Measurements from ENCODE around the gene MYL3. TPM values are rescaled to one million over a fixed set of nuclear protein-coding genes. Genes with fewer than 3 reads are reported as not detected.
A peak's percentile ranks its signal among the peaks of the same experiment; 100 is the strongest.

The MYL3 gene
- total and polyA plus RNA-seq, 2 of the 4 experiments (the other 2 are of a cell fraction), result 0.09 TPM; not detected in 1

DNA sequence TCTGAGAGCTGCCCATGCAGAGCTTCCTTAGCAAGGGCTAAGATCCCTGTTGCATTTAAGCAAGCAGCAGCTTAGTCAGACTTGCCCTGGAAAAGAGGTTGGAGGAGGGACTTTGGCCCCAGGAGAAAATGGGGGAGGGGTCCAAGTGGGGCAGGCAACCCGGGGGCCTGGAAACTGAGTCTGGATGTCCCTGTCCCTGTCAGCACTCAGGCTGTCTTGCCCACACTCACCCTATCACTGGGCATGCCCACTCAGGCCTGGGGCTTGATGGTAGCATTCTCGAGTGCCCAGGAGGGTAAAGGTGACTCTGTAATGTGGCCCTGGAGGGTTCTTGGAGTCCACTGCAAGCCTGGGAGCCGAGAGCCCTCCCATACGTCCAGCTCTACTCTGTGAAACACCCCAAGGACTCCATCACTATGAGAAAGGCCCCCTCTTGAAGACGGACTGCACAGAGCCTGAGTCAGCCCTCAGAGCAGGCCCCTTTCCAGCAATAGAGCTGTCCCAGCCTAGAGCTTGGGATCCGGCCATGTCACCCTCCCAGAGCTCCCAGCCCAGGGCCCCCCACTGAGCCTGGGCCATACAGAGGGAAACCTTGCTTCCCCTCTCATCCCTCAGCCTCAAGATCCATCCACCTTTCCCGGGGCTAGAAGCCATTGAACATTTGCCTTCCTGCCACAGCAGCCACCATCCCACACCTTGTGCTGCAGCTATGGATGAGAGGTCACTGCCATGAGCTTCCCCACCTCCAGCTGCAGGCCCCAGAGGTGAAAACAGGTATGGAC, 13.4 kb downstream of the MYL3 start:
- Histone ChIP-seq H3K18ac (ENCODE audit: low read depth, low read length) (no peak overlapping the region), H3K4me3 (ENCODE audit: insufficient read depth, low read depth, low read length) (no peak overlapping the region), H2AFZ (replicated peaks; ENCODE audit: low read length, poor library complexity) (peak overlapping the region; percentile 5), H4K5ac (ENCODE audit: low read depth, low read length) (no peak overlapping the region), H3K27ac (ENCODE audit: insufficient read depth, low read length) (no peak overlapping the region), H3K23ac (ENCODE audit: low read depth, low read length) (no peak overlapping the region), H2BK5ac (ENCODE audit: low read depth, low read length, poor library complexity, severe bottlenecking) (no peak overlapping the region), H2BK15ac (ENCODE audit: low read depth, low read length) (no peak overlapping the region), H2BK120ac (ENCODE audit: low read depth, low read length) (no peak overlapping the region), H4K91ac (ENCODE audit: insufficient read depth, low read depth, low read length) (no peak overlapping the region), H3K56ac (ENCODE audit: extremely low read depth, insufficient read depth, low read length) (no peak overlapping the region), H3K27me3 (ENCODE audit: control insufficient read depth, insufficient read depth, low read length) (peaks cover 28% of the 10 kb centered on the region; the same call in 1 of the 2 replicates), H4K8ac (ENCODE audit: low read depth in 2 of 2, low read length in 2 of 2) (no peak overlapping the region), H3K4me2 (ENCODE audit: low read depth, low read length) (no peak overlapping the region), H2BK20ac (ENCODE audit: low read depth, low read length) (no peak overlapping the region), H2AK5ac (ENCODE audit: low read depth, low read length) (no peak overlapping the region), H3K14ac (replicated peaks; ENCODE audit: low read depth, low read length) (no peak overlapping the region), H3K79me1 (ENCODE audit: low read depth in 1 of 2, low read length in 2 of 2) (no peaks in the 10 kb centered on the region), H3K9me3 (ENCODE audit: control insufficient read depth, insufficient read depth, low read length) (no peaks in the 10 kb centered on the region), H3K4me1 (ENCODE audit: control insufficient read depth, insufficient read depth, low read length) (peaks cover 7% of the 10 kb centered on the region; the same call in 1 of the 2 replicates), H2AK9ac (replicated peaks; ENCODE audit: low read depth, low read length, poor library complexity) (peak overlapping the region; percentile 13), H4K20me1 (ENCODE audit: insufficient read depth, low read length) (no peaks in the 10 kb centered on the region), H3K36me3 (ENCODE audit: control insufficient read depth, insufficient read depth, low read length) (no peaks in the 10 kb centered on the region), H3K9me1 (ENCODE audit: insufficient read depth, low read length) (peaks cover 3% of the 10 kb centered on the region), H3K4ac (ENCODE audit: low read depth, low read length) (no peak overlapping the region), H3K9ac (ENCODE audit: low read depth, low read length) (no peak overlapping the region)
- WGBS, 2 experiments (ENCODE audit: extremely low coverage in 2 of 2, insufficient read length in 1 of 2), result no CpG with 5 or more reads among the region's 7 CpGs
- no peak for TF ChIP-seq CTCF (conservative IDR thresholded peaks at IDR 0.05; ENCODE audit: low read depth, low read length)
- TF ChIP-seq BHLHE40 (IDR thresholded peaks at IDR 0.05; ENCODE audit: low read depth, low read length), result no peak
- TF ChIP-seq, protein P1, sequence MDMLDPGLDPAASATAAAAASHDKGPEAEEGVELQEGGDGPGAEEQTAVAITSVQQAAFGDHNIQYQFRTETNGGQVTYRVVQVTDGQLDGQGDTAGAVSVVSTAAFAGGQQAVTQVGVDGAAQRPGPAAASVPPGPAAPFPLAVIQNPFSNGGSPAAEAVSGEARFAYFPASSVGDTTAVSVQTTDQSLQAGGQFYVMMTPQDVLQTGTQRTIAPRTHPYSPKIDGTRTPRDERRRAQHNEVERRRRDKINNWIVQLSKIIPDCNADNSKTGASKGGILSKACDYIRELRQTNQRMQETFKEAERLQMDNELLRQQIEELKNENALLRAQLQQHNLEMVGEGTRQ (IDR thresholded peaks at IDR 0.05; ENCODE audit: low read depth, low read length), result no peak
- no peak for TF ChIP-seq NFE2L2 (IDR thresholded peaks at IDR 0.05; ENCODE audit: low read depth, low read length)
- no peak for TF ChIP-seq MAZ (IDR thresholded peaks at IDR 0.05; ENCODE audit: borderline replicate concordance, low read depth, low read length)
- no peak for TF ChIP-seq CHD1 (IDR thresholded peaks at IDR 0.05; ENCODE audit: low read depth, low read length)
- TF ChIP-seq POLR2A (IDR thresholded peaks at IDR 0.05; ENCODE audit: low read depth, low read length), result no peak
- no peak for TF ChIP-seq RCOR1 (IDR thresholded peaks at IDR 0.05; ENCODE audit: insufficient replicate concordance, low read length)
- TF ChIP-seq RAD21 (IDR thresholded peaks at IDR 0.05; ENCODE audit: low read length), result no peak
- TF ChIP-seq, protein P2, sequence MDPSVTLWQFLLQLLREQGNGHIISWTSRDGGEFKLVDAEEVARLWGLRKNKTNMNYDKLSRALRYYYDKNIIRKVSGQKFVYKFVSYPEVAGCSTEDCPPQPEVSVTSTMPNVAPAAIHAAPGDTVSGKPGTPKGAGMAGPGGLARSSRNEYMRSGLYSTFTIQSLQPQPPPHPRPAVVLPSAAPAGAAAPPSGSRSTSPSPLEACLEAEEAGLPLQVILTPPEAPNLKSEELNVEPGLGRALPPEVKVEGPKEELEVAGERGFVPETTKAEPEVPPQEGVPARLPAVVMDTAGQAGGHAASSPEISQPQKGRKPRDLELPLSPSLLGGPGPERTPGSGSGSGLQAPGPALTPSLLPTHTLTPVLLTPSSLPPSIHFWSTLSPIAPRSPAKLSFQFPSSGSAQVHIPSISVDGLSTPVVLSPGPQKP (IDR thresholded peaks at IDR 0.05; ENCODE audit: borderline replicate concordance, low read depth, low read length), result no peak
- no peak for TF ChIP-seq FOS (IDR thresholded peaks at IDR 0.05; ENCODE audit: low read depth, low read length)
- no peak for TF ChIP-seq MAFK (IDR thresholded peaks at IDR 0.05; ENCODE audit: low read depth, low read length)
- no peak for TF ChIP-seq MXI1 (IDR thresholded peaks at IDR 0.05; ENCODE audit: borderline replicate concordance, low read depth, low read length)
- TF ChIP-seq SMC3 (IDR thresholded peaks at IDR 0.05; ENCODE audit: low read depth, low read length), result no peak
- no peak for TF ChIP-seq CEBPB (IDR thresholded peaks at IDR 0.05; ENCODE audit: low read depth, low read length)
- POLR2A ChIA-PET (ENCODE audit: unreplicated experiment), result no interaction called here
- CTCF ChIA-PET, result no interaction called here
- no TSS peak for BruUV-seq (replicated peaks)
- intact Hi-C loops (cut with micrococcal nuclease), result no loop called here
- DNase-seq (no peak), ATAC-seq (ENCODE audit: low read depth) (no peak)
- in situ Hi-C loops (cut with MboI; ENCODE audit: low sequenced_read_pairs), result no loop called here
- dilution Hi-C loops (cut with HindIII; ENCODE audit: low sequenced_read_pairs, unreplicated experiment), result no loop called here
